ENCODE results near the gene MAPKBP1.
A peak's percentile ranks its signal among the peaks of the same experiment; 100 is the strongest.

MAPKBP1 gene

DNA sequence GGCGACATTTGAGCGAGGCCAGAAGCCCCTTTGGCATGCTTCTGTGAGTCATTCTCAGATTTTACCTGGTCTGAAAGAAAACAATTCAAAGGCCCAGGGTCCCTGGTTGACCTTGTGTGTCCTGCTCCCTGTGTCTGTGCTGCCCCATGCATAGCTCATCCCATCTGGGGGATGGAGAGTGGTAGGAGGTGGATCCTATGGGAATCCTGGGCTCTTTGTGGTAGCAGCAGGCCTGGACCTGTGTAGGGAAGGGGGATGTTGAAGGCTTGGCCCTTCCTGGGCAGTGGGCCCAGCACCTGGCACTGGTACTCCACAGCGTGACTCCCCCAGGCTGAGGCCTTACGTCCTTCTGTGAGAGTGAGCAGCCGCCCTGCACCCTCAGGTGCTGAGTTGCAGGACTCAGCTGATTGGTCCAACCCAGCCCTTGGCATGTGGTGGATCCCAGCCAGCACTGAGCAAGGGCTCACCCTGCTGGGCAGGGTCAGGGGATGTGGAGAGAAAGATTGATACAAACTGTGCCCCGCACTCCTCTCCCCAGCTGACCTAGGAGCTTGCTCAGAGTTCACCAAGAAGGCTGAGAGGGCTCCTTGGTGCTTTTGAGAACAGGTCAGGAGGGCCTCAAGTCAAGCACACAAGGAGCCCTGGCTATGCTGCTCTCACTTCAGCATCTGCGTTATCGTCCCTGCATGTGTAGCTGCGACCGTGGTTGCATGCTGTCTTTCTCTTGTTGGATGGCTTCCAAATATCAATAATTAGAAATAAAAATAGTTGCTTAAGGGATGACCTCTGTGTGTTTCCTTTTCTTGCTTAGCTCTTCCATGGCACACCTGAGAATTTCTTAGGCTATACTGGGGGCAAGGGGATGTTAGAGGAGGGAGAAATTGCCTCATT is 32.3 kb downstream of the MAPKBP1 start:
- Histone ChIP-seq H3K27ac (ENCODE audit: low read length) (no peak overlapping the region), H3K27me3 (ENCODE audit: control insufficient read depth, insufficient read depth, low read length) (no peaks in the 10 kb centered on the region), H3K36me3 (ENCODE audit: control insufficient read depth, insufficient read depth, low read length) (no peaks in the 10 kb centered on the region), H3K9me3 (ENCODE audit: control insufficient read depth, insufficient read depth, low read length) (no peaks in the 10 kb centered on the region), H3K4me3 (ENCODE audit: low read length) (no peak overlapping the region), H3K4me1 (ENCODE audit: control insufficient read depth, insufficient read depth, low read length) (no peaks in the 10 kb centered on the region)
- no CpG with 5 or more reads among the region's 10 CpGs for WGBS (ENCODE audit: insufficient coverage, insufficient read length)
- DNase-seq (ENCODE audit: low read depth, low spot score): no peak

DNA sequence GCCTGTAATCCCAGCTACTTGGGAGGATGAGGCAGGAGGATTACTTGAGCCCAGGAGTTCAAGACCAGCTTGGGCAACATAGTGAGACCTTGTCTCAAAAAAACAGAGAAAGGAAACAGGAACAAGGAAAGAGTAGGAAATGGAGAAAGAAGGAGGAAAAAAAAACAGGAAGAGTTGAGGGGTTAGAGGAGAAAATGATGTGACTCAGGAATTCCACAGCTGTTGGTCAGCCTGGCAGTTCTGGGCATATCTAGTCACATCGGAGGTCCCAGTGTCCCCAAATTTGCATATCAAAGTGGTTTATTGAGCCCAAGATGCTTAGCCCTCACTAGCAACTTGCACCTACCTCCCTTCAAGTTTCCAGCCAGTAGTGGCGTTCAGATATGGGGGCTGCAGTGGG is 34.8 kb downstream of the MAPKBP1 start:
- H3K4me1 ChIP-seq (ENCODE audit: control insufficient read depth, insufficient read depth, low read length): no peaks in the 10 kb centered on the region
- H3K36me3 ChIP-seq (ENCODE audit: control insufficient read depth, insufficient read depth, low read length): no peaks in the 10 kb centered on the region
- H3K4me3 ChIP-seq (ENCODE audit: low read length): no peak overlapping the region
- no peak for DNase-seq (ENCODE audit: low read depth, low spot score)
- H3K27me3 ChIP-seq (ENCODE audit: control insufficient read depth, insufficient read depth, low read length): no peaks in the 10 kb centered on the region
- no peak overlapping the region for H3K27ac ChIP-seq (ENCODE audit: low read length)
- WGBS (ENCODE audit: insufficient coverage, insufficient read length): no CpG with 5 or more reads among the region's 2 CpGs
- no peaks in the 10 kb centered on the region for H3K9me3 ChIP-seq (ENCODE audit: control insufficient read depth, insufficient read depth, low read length)

DNA sequence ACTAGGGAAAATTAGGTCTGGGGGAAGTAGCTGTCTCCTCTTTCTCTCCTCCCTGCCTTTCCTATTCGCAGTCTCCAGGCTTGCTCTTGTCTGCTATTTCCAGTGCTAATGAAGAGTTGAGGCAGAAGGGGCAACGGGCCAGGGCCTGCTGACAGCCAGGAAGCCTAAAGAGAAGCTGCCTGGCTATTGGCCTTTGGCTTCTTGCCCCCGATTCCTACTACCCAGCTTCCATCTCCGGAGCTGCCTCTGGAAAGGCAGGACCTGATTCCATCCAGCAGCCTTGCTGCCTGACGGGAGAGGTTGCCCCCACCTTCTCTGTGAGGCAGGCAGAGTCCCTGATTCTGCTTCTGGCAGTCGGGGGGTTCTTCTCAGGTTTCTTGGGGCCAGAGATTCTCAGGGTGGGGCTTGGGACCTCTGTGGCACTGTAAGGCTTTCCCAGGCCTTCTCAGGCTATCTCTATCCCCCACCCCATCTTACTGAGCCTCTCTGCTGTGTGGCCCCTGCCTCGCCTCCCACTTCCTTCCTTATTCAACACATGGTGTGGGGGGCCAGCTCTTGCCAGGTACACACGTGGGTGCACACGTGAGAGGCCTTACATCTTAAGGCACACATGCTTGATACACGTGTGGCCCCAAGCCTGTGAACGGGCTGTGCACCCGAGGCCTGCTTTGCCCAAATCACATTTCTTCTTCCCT is 35.4 kb downstream of the MAPKBP1 start:
- Histone ChIP-seq H3K4me1 (ENCODE audit: control insufficient read depth, insufficient read depth, low read length) (no peaks in the 10 kb centered on the region), H3K27ac (ENCODE audit: low read length) (no peak overlapping the region), H3K27me3 (ENCODE audit: control insufficient read depth, insufficient read depth, low read length) (no peaks in the 10 kb centered on the region), H3K4me3 (ENCODE audit: low read length) (no peak overlapping the region), H3K36me3 (ENCODE audit: control insufficient read depth, insufficient read depth, low read length) (no peaks in the 10 kb centered on the region), H3K9me3 (ENCODE audit: control insufficient read depth, insufficient read depth, low read length) (no peaks in the 10 kb centered on the region)
- WGBS (ENCODE audit: insufficient coverage, insufficient read length): no CpG with 5 or more reads among the region's 12 CpGs
- DNase-seq (ENCODE audit: low read depth, low spot score): no peak

DNA sequence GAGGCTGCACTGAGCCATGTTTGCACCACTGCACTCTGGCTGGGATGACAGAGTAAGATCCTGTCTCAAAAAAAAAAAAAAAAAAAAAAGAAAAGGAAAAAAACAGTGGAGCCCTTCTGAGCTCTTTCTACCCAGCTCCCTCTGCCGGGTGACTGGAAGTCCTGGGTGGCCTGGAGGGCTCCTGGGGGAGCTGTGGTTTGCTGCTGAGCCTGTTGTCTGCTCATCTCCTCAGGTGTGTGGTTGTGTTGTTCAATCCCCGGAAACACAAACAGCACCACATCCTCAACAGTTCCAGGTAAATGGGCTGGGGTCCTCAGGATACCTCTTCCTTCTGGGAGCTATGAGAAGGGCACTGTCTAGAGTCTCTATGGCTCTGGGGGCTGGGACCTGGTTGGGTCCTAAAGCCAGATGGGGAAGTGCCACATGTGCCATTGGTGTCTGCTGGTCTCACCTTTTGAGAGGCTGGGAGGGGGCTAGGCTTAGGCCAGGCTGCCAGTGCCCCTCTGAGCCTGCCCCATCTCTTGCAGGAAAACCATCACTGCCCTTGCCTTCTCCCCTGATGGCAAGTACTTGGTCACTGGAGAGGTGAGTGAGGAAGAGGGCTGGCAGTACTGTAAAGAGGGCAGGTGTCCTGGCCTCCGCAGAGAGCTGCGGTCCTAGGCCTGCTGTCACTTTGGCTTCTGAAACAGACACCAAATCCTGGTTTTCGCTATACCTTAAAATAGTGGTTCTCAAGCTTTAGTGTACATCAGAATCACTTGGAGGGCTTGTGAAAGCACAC is 36.6 kb downstream of the MAPKBP1 start:
- Histone ChIP-seq H3K27me3 (ENCODE audit: control insufficient read depth, insufficient read depth, low read length) (no peaks in the 10 kb centered on the region), H3K9me3 (ENCODE audit: control insufficient read depth, insufficient read depth, low read length) (no peaks in the 10 kb centered on the region), H3K27ac (ENCODE audit: low read length) (no peak overlapping the region), H3K4me3 (ENCODE audit: low read length) (no peak overlapping the region), H3K4me1 (ENCODE audit: control insufficient read depth, insufficient read depth, low read length) (no peaks in the 10 kb centered on the region), H3K36me3 (ENCODE audit: control insufficient read depth, insufficient read depth, low read length) (no peaks in the 10 kb centered on the region)
- WGBS (ENCODE audit: insufficient coverage, insufficient read length): no CpG with 5 or more reads among the region's 5 CpGs
- DNase-seq (ENCODE audit: low read depth, low spot score): no peak

DNA sequence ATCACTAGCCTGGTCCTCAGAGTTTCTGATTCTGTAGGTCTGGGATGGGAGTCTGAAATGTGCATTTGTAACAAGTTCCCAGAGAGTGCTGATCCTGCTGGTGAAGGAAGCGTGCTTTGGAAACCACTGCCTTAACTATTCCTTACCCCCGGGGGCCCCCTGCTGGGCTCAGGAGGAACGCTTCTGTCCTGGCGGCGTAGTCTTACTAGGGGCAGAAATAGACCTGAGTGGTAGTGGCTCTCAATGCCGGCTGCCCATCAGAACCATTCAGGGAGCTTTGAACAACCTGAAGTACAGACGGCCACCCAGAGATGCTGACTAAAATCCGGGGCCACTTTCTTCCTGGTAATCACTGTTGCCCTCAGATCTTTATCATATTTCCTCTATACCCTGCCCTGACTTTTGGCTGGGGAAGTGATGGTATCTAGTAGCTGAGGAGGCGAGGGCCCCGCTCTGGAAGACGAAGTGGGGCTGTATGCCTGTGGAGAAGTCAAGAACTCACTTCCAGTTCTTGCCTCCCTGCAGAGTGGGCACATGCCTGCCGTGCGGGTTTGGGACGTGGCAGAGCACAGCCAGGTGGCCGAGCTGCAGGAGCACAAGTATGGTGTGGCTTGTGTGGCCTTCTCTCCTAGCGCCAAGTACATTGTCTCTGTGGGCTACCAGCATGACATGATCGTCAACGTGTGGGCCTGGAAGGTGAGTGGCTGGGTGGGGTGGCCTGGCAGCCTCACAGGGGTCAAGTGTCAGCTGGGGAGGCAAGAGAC is 37.3 kb downstream of the MAPKBP1 start:
- Histone ChIP-seq H3K27me3 (ENCODE audit: control insufficient read depth, insufficient read depth, low read length) (no peaks in the 10 kb centered on the region), H3K4me3 (ENCODE audit: low read length) (no peak overlapping the region), H3K27ac (ENCODE audit: low read length) (no peak overlapping the region), H3K9me3 (ENCODE audit: control insufficient read depth, insufficient read depth, low read length) (no peaks in the 10 kb centered on the region), H3K4me1 (ENCODE audit: control insufficient read depth, insufficient read depth, low read length) (no peaks in the 10 kb centered on the region), H3K36me3 (ENCODE audit: control insufficient read depth, insufficient read depth, low read length) (no peaks in the 10 kb centered on the region)
- DNase-seq (ENCODE audit: low read depth, low spot score): peak; percentile 47
- no CpG with 5 or more reads among the region's 18 CpGs for WGBS (ENCODE audit: insufficient coverage, insufficient read length)

DNA sequence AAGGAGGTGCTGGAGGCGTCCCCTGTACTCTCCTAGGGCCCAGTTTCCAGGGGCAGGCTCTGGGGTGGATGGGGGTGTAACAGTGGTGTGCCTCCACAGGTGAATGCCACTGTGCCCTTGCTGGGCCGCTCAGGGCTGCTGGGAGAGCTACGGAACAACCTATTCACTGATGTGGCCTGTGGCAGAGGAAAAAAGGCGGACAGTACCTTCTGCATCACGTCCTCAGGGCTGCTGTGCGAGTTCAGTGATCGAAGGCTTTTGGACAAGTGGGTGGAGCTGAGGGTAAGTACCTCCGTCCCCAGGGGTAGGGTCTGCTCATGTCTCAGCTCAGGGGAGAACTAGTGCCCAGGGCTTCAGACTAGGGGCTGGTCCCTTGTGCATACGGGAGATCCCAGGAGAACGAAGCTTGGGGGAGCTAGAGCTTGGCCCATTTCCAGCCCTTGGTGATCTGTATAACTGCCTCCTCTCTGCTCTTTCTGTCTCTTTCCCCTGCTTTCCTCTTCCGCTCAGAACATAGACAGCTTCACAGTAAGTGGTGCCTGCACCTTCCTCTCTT is 38.6 kb downstream of the MAPKBP1 start:
- Histone ChIP-seq H3K4me3 (ENCODE audit: low read length) (no peak overlapping the region), H3K27me3 (ENCODE audit: control insufficient read depth, insufficient read depth, low read length) (no peaks in the 10 kb centered on the region), H3K9me3 (ENCODE audit: control insufficient read depth, insufficient read depth, low read length) (no peaks in the 10 kb centered on the region), H3K36me3 (ENCODE audit: control insufficient read depth, insufficient read depth, low read length) (0 out of 2 replicates have a peak, but pooled peaks cover 2% of the 10 kb centered on the region), H3K4me1 (ENCODE audit: control insufficient read depth, insufficient read depth, low read length) (no peaks in the 10 kb centered on the region), H3K27ac (ENCODE audit: low read length) (no peak overlapping the region)
- DNase-seq (ENCODE audit: low read depth, low spot score): no peak
- WGBS (ENCODE audit: insufficient coverage, insufficient read length): no CpG with 5 or more reads among the region's 11 CpGs

DNA sequence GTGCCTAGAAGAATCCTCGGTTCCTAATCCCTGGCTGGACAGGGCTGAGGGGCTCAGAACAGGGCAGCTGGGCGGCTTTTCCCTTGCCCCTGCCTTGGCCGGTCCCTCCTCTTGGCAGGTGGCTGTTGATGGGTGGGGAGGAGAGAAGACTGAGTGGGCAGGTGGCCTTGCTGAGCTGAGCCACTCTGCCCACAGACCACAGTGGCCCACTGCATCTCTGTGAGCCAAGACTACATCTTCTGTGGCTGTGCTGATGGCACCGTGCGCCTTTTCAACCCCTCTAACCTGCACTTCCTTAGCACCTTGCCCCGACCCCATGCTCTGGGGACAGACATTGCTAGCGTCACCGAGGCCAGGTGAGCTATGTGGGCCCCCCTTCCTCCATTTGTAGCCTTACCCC is 39.1 kb downstream of the MAPKBP1 start:
- H3K4me1 ChIP-seq (ENCODE audit: control insufficient read depth, insufficient read depth, low read length): no peaks in the 10 kb centered on the region
- no peaks in the 10 kb centered on the region for H3K27me3 ChIP-seq (ENCODE audit: control insufficient read depth, insufficient read depth, low read length)
- no CpG with 5 or more reads among the region's 8 CpGs for WGBS (ENCODE audit: insufficient coverage, insufficient read length)
- no peak overlapping the region for H3K4me3 ChIP-seq (ENCODE audit: low read length)
- no peak for DNase-seq (ENCODE audit: low read depth, low spot score)
- H3K27ac ChIP-seq (ENCODE audit: low read length): no peak overlapping the region
- no peaks in the 10 kb centered on the region for H3K9me3 ChIP-seq (ENCODE audit: control insufficient read depth, insufficient read depth, low read length)
- H3K36me3 ChIP-seq (ENCODE audit: control insufficient read depth, insufficient read depth, low read length): 0 out of 2 replicates have a peak, but pooled peaks cover 2% of the 10 kb centered on the region

DNA sequence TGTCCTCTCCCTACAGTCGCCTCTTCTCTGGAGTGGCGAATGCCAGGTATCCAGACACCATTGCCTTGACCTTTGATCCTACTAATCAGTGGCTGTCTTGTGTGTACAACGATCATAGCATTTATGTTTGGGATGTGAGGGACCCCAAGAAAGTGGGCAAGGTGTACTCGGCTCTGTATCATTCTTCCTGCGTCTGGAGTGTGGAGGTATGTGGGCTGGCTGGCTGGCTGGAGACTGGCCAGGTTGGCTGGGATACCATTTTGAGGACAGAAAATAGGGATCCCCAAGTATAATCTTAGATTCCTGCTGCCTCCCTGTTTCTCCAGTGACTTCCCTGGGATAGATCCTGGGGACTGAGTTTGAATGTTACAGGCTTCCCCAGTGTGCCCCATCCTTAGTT is 40.2 kb downstream of the MAPKBP1 start:
- Histone ChIP-seq H3K36me3 (ENCODE audit: control insufficient read depth, insufficient read depth, low read length) (0 out of 2 replicates have a peak, but pooled peaks cover 5% of the 10 kb centered on the region), H3K27me3 (ENCODE audit: control insufficient read depth, insufficient read depth, low read length) (no peaks in the 10 kb centered on the region), H3K4me1 (ENCODE audit: control insufficient read depth, insufficient read depth, low read length) (no peaks in the 10 kb centered on the region), H3K4me3 (ENCODE audit: low read length) (no peak overlapping the region), H3K9me3 (ENCODE audit: control insufficient read depth, insufficient read depth, low read length) (no peaks in the 10 kb centered on the region), H3K27ac (ENCODE audit: low read length) (no peak overlapping the region)
- no CpG with 5 or more reads among the region's 5 CpGs for WGBS (ENCODE audit: insufficient coverage, insufficient read length)
- DNase-seq (ENCODE audit: low read depth, low spot score): no peak

DNA sequence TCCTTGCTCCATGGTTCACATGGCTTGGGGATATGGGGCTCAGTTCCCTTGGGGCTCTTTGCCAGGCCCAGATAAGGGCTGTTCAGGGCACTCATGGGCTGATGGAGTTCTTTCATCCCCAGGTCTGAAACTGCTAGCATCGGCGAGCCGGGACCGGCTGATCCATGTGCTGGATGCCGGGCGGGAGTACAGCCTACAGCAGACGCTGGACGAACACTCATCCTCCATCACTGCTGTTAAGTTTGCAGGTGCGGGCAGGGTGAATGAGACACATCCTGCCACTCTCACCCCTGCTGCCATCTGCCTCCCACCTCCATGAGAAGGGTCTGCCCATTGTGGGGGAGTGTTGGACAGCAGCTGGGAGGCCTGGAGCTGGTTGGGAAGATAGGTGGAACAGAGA is 42.5 kb downstream of the MAPKBP1 start:
- Histone ChIP-seq H3K4me3 (ENCODE audit: low read length) (no peak overlapping the region), H3K27me3 (ENCODE audit: control insufficient read depth, insufficient read depth, low read length) (no peaks in the 10 kb centered on the region), H3K27ac (ENCODE audit: low read length) (no peak overlapping the region), H3K9me3 (ENCODE audit: control insufficient read depth, insufficient read depth, low read length) (no peaks in the 10 kb centered on the region), H3K4me1 (ENCODE audit: control insufficient read depth, insufficient read depth, low read length) (no peaks in the 10 kb centered on the region), H3K36me3 (ENCODE audit: control insufficient read depth, insufficient read depth, low read length) (0 out of 2 replicates have a peak, but pooled peaks cover 5% of the 10 kb centered on the region)
- DNase-seq (ENCODE audit: low read depth, low spot score): no peak
- no CpG with 5 or more reads among the region's 9 CpGs for WGBS (ENCODE audit: insufficient coverage, insufficient read length)
